ENCODE results near the gene BOLL. TPM values are rescaled to one million over a fixed set of nuclear protein-coding genes. Genes with fewer than 3 reads are reported as not detected.
"Not testable (repeated sequence)": the region's sequence is repeated elsewhere in the genome, so short reads cannot be mapped to it uniquely, and the experiment has no call there.

Gene BOLL, protein sequence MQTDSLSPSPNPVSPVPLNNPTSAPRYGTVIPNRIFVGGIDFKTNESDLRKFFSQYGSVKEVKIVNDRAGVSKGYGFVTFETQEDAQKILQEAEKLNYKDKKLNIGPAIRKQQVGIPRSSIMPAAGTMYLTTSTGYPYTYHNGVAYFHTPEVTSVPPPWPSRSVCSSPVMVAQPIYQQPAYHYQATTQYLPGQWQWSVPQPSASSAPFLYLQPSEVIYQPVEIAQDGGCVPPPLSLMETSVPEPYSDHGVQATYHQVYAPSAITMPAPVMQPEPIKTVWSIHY
- under 1 TPM in 1 of 5 donors, not detected in 4; 0.12 TPM for polyA plus RNA-seq (ENCODE audit: insufficient read depth in 1 of 5, insufficient read length in 5 of 5, low replicate concordance in 1 of 5)
- long read RNA-seq, donor 1: 0 reads
- long read RNA-seq, donor 2: 0 reads
- long read RNA-seq, donor 3: 0 reads
- long read RNA-seq, donor 4: 0 reads
- long read RNA-seq, donor 5: 0 reads
- long read RNA-seq, donor 6: 0 reads
- long read RNA-seq, donor 7: 0 reads
- long read RNA-seq, donor 8: 0 reads

DNA sequence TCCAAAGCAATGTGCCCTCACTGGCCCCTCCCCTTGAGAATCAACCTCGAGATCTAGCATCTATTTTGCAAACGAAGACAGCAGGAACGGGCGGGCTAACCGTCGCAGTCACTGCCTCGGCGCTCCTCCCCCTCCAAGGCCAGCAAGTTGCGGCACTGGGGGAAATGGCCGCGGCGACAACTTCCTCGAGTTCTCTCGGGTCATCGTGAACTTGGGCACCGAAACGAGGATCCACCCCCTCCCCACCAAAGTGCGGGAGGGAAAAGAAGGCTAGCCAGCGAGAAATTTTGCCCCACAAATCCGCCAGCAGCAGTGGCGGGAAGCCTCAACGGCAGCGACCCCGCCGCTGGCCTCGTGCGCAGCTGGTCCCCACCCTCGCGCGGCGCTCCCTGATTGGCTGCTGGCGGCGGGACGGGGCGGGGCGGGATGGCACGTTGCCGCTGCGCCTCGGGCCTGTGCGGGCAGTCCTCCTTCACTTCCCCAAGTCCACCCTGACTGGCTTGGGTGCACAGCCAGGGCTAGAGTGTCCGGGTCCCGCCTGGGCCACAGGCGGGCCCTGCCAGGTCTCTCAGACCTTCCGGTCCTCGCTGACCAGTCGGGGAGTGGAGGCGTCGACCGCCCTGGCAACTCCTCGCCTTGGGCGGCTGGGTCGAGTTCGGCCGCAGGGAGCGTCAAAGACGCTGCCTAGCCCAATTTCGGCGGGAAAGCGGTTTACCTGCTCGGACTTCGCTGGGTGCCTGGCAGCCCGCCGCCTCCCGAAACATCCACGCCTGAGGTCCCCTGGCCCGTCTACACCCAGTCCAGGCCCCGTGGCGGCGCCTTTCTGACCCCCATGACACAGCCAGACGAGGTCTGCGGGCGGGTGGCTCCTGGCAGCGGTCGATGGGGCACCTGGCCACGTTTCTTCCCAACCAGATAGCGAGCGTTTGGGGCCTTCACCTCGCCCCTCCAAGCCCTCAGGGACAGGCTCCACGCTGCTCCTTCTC is at the start of gene BOLL:
BOLL (minus strand) TSS at position 364 of the 986 bp plus-strand sequence. CDS start 3,469 bp downstream, outside the sequence.
- DNase-seq: no peak

DNA sequence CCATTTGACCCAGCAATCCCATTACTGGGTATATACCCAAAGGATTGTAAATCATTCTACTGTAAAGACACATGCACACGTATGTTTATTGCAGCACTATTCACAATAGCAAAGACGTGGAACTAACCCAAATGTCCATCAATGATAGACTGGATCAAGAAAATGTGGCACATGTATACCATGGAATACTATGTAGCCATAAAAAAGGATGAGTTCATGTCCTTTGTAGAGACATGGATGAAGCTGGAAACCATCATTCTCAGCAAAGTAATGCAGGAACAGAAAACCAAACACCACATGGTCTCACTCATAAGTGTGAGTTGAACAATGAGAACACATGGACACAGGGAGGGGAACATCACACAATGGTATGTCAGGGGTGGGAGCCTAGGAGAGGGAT is 49.7 kb upstream of the BOLL start:
- not testable (repeated sequence) for DNase-seq

DNA sequence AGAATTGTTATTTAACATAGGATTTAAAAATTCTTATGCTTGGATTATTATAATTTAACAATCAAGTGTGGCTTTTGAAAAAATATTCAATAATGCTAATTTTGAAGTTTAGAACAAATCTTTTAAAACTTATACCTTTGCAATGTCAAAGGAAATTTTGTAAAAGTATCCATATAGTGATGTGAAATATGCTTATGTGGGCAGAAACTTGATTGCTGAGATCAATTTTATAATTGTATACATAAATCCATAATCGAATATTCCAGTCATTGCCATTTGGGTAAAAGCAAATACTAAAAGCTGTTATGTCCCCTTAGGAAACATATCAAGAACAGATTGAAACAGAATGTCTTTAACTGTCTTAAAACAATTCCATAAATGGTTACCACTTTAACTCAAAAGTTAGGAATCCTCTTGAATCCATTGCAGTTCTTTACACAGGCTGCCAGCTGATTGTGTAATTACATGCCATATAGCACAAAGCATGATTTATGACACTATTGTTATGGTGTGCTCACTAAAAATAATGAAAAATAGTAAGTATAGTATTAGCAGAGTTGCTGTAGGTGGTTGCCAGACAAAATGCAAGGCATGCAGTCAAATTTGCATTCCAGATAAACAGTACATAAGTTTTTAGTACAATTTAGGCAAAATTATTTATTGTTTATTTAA is 43.5 kb upstream of the BOLL start:
- DNase-seq: no peak

DNA sequence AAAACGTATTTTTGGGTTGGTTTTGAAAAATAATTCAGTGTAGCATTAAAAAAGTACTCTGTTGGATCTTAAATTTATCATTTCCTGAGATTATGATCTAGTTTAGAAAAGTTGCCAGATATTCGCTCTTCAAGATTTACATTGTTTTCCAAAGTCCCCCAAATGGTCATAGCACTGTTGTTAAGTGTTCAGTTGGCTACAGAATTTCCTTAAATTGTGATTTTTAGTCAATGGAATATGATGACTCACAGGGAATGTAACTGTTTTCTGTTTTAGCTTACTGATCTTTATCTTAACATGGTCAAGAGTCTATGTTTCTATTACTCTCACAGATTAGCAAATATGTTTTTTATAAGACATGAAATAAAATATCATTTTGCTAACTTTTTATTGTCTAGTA is 42.5 kb upstream of the BOLL start:
- no peak for DNase-seq

DNA sequence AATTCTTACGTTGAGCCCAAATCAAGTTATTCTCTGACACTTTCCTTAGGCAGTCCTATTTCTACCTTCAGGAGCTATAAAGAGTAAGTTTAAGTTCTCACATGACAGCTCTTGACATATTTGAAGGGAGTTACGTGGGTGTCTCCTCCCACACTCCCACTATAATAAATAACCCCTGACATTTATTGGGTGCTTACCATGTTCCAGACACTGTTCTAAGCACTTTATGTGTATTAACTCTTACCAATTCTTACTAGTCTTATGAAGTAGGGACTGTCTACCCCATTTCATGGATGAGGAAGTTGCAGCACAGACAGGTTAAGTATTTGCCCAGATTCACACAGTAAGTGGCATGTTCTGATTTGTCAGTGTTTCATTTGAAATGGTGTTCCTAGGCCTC is 37.2 kb upstream of the BOLL start:
- DNase-seq: no peak

DNA sequence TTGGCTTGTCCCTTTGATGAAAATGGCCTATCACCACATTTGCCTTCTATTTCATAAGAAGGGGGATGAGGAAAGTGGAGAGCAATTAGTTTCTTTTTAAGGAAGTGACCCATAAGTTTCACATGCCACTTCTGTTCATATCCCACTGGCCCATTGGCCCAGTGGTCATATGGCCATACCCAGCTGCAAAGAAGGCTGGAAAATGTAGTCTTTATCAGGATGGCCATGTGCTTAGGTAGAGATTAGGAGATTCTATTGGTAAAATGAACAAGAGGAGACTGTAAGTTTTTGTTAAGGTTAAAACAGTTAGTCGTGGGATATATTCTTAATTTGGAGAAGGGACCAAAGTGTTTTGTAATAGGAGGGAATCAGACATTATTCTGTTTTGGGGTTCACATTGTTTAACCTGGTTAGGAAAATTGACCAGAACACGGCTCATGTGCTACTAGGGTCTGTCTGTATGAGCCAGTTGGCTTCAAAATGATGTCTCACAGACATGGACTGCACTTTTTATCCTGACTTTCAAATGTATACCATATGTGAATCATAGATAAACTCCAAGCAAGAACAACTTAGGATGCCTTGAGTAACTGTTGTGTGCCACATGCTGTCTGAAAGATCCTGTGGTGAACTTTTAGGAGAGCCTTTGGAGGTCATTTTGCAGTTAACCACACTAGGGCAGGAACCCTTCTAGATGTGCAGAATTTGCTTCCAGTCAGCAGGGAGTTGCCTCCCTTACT is 36.6 kb upstream of the BOLL start:
- DNase-seq: no peak

DNA sequence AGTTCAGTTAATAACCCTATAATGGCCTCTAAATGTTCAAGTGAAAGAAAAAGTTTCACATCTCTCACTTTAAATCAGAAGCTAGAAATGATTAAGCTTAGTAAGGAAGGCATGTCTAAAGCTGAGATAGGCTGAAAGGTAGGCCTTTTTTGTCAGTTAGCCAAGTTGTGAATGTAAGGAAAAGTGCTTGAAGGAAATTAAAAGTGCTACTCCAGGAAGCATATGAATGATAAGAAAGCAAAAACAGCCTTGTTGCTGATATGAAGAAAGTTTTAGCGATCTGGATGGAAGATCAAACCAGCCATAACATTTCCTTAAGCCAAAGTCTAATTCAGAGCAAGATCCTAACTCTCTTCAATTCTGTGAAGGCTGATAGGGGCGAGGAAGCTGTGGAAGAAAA is 29.4 kb upstream of the BOLL start:
- no peak for DNase-seq

DNA sequence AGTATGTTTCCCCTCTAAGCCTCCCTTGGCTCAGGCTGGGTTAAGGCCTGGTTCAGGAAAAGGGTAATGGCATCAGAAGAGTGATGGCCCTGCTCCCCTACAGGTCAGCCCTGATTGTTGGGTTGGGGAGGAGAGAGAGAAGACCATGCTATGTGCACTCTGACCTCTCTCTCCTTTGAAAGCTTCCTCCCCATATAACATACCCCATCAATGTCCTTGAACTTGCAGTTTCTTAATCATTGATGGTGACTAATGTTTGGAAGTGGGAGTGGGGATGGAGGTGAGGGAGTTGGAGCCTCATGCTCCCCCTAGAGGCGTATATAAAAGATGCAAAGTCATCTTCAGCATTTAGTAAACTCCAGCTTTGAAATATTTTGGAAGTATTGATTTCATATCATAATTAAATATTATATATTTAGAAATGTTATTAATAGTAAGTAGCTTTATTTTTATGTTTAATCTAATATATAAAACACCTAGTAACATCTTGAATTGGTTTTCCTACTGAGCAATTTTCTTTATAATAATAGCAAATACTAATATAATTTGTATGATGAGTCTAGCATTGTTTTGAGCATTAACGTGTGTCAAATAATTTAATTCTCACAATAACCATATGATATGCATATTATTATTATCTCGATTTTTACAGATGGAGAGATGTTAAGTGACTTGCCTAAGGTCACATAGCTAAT is 28.1 kb upstream of the BOLL start:
- no peak for DNase-seq

DNA sequence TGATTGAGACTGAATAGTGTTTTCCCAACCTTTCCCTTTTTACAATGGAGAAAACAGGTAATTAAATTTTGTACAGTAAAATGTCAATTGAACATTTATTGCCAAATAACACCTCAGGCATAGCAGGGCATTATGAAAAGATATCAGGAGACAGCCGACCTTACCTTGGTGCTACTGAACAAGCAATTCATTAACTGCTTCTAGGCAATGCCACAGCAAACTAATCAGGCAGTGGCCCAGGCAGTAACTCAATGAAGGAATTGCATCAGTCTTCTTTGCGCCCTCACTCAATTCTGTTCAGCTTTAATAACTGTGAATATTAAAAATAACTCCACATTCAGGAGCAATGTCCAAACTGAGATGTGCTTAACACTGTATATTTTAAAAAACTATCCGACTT is 25.4 kb upstream of the BOLL start:
- DNase-seq: no peak

DNA sequence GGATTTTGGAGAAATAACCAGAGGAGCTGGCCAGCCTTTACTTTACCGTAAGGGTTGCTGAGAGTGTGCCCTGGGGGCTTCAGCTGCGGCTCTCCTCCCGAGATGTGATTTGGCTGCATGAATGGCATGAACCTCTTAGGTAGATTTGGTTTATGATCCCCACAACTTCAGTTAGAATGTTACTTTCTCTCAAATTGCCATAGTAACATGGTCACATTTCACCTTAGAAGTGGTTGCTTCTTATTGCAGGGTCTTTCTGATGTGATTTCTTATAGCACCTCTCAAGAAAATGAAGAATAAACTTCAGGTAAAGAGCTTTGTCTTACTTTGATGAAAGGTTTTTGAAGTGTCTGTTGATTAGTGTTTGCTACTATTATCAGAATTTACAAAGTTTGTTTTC is 24.9 kb upstream of the BOLL start:
- no peak for DNase-seq

DNA sequence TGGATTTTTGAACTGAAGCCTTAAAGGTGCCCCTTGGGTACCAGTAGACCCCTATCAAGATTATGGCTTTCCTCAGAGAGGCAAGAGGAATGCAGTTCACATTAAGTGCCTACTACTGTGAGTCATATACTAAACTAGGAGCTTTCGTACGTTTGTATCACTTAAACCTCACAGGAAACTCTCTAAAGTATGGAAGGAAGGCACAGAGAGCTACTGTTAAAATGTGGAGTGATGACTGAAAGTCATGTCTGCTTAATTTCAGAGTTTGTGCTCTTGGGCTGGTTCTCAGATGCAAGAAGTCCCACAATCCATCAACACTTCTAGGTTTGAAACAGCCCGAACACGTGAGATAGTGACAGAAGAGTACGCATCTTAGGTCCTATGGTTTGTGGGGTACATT is 23.9 kb upstream of the BOLL start:
- DNase-seq: no peak

DNA sequence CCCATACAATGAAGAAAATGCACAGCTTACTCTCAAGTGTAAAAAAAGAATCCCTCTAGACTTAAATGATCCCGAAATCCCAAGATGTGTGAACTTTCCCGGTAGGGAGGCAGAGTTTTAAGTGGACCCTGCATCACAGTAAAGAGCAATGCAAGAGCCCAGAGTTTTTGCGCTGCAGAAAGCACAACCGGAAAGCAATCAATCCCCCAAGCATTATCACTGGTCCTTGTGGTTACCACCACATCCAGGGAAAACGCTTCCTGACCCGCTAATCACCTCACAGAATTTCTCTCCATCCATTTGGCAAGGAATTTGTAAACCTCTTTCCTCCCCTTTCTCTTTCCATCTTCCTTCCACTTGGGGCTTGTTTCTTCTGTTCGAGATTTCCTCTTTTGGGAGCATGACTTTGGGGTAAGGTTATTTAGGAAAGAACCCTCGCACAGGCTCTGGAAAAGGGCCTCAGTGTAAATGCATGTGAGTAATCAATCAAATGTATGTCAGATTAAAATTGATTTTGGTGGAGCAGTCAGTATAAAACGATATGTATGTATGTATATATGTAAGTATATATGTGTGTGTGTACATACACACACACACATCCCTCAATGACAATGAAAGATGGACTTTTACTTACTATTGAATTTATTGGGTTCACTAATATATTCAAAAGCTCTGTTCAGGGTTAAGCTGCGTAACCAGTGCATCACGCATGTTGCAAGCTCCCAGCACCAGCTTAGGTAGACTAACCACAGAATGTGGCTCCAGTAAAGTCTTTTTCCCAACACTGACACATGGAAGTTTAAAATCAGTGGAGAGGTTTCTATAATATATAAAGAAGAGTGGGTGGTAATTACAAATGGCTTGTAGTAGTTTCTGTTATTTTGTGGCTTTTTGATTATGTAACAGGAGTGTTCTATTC is 20.9 kb upstream of the BOLL start:
- DNase-seq: no peak

DNA sequence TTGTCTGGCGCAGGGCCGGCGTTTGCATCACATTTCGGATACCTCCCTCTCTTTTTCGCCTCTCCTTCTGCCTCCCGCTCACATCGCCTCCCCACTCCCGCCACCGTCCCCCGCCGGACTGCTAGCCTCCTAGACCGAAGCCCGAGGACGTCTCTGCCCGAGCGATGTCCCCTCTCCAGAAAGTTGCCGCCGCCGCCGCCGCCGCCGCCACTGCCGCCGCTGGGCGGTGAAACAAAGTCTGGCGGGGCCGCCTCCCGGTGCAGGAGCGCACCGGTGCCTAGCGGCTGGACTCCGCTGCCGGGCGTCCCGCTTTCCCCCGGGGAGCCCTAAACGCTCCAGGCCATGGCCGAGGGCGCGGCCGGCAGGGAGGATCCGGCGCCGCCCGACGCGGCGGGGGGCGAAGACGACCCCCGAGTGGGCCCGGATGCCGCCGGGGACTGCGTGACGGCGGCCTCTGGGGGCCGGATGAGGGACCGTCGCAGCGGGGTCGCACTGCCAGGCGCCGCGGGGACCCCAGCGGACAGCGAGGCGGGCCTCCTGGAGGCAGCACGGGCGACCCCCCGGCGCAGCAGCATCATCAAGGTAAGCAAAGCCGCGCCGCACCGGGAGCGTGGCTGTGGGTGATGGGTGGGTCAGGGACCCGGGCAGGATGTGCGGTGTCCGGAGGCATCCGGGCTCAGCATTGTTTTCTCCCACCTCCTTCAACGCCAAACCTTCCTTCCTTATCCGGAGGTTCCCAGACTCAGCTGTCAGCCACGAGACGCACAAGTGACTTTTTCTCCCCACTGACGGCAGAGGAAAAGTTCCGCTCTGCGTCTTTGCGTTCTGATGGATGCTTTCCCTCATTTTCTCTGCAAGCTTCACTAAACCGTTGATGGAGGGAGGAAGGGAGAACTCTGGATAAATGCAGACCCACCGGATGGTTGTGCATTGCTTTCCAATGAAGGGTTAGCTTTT is 19.9 kb upstream of the BOLL start:
- no peak for DNase-seq

DNA sequence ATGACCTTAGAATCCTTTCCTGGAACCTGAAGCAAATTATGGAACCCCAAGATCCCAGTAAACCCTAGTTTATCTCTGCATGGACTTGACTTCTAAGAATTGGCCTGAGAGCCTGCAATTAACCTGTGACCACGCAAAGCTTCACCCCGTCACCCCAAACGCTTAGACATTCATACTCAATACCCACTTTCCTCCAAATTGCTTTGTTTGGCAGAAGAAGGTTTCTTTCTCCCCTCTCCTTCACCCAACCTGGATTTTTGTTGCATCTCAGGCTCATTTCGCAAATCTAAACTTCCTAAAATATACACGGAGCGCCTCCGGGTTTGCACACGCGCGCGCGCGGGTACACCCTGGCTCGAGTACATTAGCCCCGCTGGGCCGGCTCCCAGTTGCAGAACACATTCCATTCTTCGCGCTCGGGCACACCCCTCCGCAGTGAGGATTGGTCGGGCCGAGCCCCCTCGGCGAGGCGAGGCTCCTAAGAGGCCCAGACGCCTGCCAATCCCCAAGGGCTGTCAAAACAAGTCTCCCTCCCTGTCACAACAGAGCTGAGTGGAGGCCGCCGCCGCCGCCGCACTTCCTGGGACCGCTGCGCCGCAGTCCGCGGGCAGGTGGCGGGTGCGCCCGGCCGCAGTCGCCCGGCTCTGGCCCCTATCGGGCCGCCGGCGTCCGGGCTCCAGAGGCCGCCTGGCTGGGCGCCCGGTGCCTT is 19.1 kb upstream of the BOLL start, which contains the start of gene PLCL1:
PLCL1 (plus strand) TSS at position 545 of the 709 bp plus-strand sequence.
- DNase-seq: peak; percentile 86 to 87

DNA sequence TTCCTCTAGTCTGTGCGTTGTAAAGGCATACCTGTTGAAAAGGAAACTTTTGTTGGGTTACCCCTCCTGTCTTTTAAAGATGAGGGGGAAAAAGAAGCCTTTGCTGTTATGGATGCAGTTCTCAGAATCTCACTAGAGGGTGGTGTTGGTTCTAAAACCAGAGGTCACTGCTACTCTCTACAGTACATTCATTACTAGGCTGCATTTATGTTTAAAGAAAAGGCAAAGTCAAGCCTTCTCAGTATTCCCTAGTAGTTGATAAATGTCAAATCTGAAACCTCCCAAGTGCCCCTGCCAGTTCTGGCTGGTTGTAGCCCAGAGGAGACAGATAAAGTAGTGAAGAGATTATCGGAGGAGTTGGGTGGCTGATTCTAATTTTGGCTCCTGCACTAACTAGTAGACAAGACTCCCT is 17.9 kb upstream of the BOLL start:
- peak in 1 of 2 donors; percentile 59 for DNase-seq

DNA sequence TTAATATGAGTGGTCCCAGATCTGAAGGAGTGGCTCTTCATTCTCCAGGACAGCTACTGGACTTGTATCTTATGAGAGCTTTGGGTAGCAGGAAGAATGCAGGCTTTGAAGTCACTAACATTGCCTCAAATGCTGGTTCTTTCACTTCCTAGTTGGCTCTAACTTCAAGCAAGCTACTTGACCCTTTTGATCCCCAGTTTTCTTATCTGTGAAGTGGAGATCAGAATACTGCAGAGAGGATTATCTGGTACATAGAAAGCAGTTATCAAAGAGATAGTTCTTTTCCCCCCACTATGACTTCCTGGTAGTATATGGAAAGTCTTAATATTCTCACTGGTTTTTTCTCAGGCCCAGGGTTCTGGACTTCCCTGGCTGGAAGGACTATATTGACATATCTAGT is 15.9 kb upstream of the BOLL start:
- DNase-seq: no peak

DNA sequence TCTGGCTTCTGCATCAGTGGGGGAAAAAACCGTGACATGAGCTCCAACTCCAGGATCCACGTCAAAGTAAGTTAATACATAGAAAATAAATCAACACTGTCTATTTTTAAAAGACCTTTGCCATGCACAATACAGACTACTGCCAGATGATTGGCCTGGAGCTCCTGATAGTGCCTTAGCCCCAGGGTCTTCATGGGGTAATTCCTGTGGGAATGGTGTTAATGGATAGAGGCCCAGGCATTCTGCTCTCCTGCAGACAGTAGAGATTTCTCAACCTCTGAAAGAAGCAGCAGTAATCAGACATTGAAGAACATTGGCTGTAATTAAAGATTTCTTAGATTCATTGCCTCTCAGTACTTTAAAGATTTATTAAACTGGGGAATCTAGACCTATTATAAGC is 15.0 kb upstream of the BOLL start:
- no peak for DNase-seq
